HEK293T (cell line): ENCODE results near the gene USP10.

Source experiments
- CTCF ChIA-PET: fragments of 350-600 bp; formaldehyde crosslinking; extraction: SDS; loops from one replicate; lab custom pipeline; 2021; ENCODE audit warnings: antibody characterized with exemption, inconsistent platforms; lab: Yijun Ruan, JAX
- POLR2A ChIA-PET: fragments of 350-600 bp; formaldehyde crosslinking; extraction: SDS; loops from one replicate; lab custom pipeline; 2020; ENCODE audit warnings: antibody characterized with exemption, inconsistent platforms; lab: Yijun Ruan, JAX
- DNase-seq: peaks from one replicate; pipeline ENCODE4 v3.0.0; 2012; ENCODE audit warnings: mixed read lengths; ENCODE audit errors: extremely low spot score
- ARNT ChIP-seq: fragments of 450-650 bp; IDR thresholded peaks from 2 replicates; pipeline ENCODE4 v1.6.1; 2017; ENCODE audit warnings: mild to moderate bottlenecking
- BHLHE40 ChIP-seq: fragments of 450-650 bp; IDR thresholded peaks from 2 replicates; pipeline ENCODE4 v1.6.1; 2016; ENCODE audit warnings: mild to moderate bottlenecking, moderate library complexity, borderline replicate concordance
- CTBP1 ChIP-seq: fragments of 450-650 bp; IDR thresholded peaks from 2 replicates; pipeline ENCODE4 v1.6.1; 2016; ENCODE audit warnings: borderline replicate concordance
- ELF4 ChIP-seq: fragments of 450-650 bp; IDR thresholded peaks from 2 replicates; pipeline ENCODE4 v1.6.1; 2017; ENCODE audit warnings: antibody characterized with exemption
- FOXA1 ChIP-seq: fragments of 450-650 bp; IDR thresholded peaks from 2 replicates; pipeline ENCODE4 v1.6.1; 2016; ENCODE audit warnings: mild to moderate bottlenecking
- FOXK2 ChIP-seq: fragments of 450-650 bp; IDR thresholded peaks from 2 replicates; pipeline ENCODE4 v1.6.1; 2016; ENCODE audit warnings: mild to moderate bottlenecking
- FOXM1 ChIP-seq: fragments of 450-650 bp; IDR thresholded peaks from 2 replicates; pipeline ENCODE4 v1.6.1; 2017; ENCODE audit warnings: mild to moderate bottlenecking, borderline replicate concordance
- HDGF ChIP-seq: fragments of 450-650 bp; IDR thresholded peaks from 2 replicates; pipeline ENCODE4 v1.6.1; 2017; ENCODE audit warnings: antibody characterized with exemption, borderline replicate concordance
- L3MBTL2 ChIP-seq: fragments of 450-650 bp; conservative IDR thresholded peaks from 2 replicates; pipeline ENCODE4 v1.6.1; 2016; ENCODE audit warnings: mild to moderate bottlenecking
- LEF1 ChIP-seq: fragments of 450-650 bp; IDR thresholded peaks from 2 replicates; pipeline ENCODE4 v1.6.1; 2017; ENCODE audit warnings: mild to moderate bottlenecking, borderline replicate concordance
- NFRKB ChIP-seq: fragments of 450-650 bp; IDR thresholded peaks from 2 replicates; pipeline ENCODE4 v1.6.1; 2016; ENCODE audit warnings: mild to moderate bottlenecking, moderate library complexity
- SP1 ChIP-seq: fragments of 450-650 bp; IDR thresholded peaks from 2 replicates; pipeline ENCODE4 v1.6.1; 2017
- SUZ12 ChIP-seq: fragments of 450-650 bp; IDR thresholded peaks from 2 replicates; pipeline ENCODE4 v1.6.1; 2016; ENCODE audit warnings: mild to moderate bottlenecking
- TARDBP ChIP-seq: fragments of 450-650 bp; IDR thresholded peaks from 2 replicates; pipeline ENCODE4 v1.6.1; 2016
- ZNF384 ChIP-seq: fragments of 450-650 bp; IDR thresholded peaks from 2 replicates; pipeline ENCODE4 v1.6.1; 2016
- TF ChIP-seq, protein P1 (sequence below): fragments of 450-650 bp; IDR thresholded peaks from 2 replicates; pipeline ENCODE4 v1.6.1; 2016

USP10 gene

DNA sequence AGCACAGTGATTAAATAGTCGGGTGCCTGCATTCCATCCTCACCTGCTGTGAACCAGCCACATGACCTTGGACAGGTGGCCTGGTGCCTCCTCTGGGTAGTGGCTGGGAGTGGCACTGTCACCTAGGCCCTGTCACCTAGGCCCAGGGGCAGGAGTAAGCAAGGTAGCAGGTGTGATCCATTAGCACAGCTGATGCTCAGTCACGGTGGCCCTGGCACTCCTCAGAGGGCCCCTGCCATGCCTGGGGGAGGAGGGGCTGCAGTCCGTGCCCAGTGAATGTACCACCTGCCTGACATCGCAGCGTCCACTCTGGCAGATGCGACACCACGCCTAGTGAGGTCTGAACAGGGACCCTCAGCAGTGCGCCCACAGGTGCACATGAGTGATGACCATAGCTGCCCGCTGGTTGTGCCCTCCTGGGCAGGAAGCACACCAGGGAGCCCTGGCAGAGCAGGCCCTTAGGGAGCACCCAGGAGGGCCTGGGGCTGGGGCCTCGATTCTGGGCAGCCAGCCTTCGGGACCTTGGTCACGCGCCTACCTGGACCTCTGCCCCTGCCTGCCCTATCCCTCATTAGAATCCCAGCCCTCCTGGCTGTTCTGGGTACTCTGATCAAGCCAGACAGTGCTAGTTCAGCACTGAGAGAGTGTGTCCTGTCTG is 86.9 kb downstream of the USP10 start:
- TF ChIP-seq SP1 (no peak), LEF1 (no peak), ELF4 (no peak), L3MBTL2 (no peak), FOXM1 (no peak), TARDBP (no peak), NFRKB (no peak), SUZ12 (no peak), CTBP1 (no peak), ZNF384 (no peak), FOXK2 (no peak), HDGF (no peak), FOXA1 (no peak)
- POLR2A ChIA-PET: no interaction called here
- CTCF ChIA-PET: no interaction called here
- DNase-seq: no peak

DNA sequence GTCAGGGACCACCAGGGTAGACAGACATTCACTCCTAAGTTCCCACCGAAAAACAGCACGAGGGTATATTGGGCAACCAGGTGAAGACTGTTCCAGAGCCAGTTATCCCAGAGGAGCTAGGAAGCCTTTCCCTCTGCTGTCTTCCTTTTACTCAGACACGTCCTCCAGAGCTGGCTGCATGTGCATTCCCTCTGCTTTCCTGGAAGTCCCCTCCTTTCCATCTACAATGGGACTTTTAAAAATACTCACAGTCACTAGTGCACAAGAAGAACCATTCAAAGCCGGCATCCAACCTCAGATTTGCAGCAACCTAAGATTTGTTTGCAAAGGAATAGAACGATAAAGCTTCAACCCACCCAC is 87.4 kb downstream of the USP10 start:
- ChIA-PET POLR2A (no interaction called here), CTCF (no interaction called here)
- TF ChIP-seq LEF1: no peak
- TF ChIP-seq CTBP1: no peak
- TF ChIP-seq, protein P1, sequence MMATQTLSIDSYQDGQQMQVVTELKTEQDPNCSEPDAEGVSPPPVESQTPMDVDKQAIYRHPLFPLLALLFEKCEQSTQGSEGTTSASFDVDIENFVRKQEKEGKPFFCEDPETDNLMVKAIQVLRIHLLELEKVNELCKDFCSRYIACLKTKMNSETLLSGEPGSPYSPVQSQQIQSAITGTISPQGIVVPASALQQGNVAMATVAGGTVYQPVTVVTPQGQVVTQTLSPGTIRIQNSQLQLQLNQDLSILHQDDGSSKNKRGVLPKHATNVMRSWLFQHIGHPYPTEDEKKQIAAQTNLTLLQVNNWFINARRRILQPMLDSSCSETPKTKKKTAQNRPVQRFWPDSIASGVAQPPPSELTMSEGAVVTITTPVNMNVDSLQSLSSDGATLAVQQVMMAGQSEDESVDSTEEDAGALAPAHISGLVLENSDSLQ: no peak
- no peak for TF ChIP-seq BHLHE40
- no peak for TF ChIP-seq L3MBTL2
- DNase-seq: no peak

- CTCF ChIA-PET: no interaction called here
- DNase-seq: no peak
- TF ChIP-seq FOXA1: no peak
- TF ChIP-seq HDGF: no peak
- no peak for TF ChIP-seq BHLHE40
- TF ChIP-seq ZNF384: no peak
- TF ChIP-seq CTBP1: no peak
- TF ChIP-seq FOXM1: no peak
- no peak for TF ChIP-seq TARDBP
- POLR2A ChIA-PET: no interaction called here
Measured at GRCh38 chr16:84788920-84789391, 89.2 kb downstream of the USP10 start.

DNA sequence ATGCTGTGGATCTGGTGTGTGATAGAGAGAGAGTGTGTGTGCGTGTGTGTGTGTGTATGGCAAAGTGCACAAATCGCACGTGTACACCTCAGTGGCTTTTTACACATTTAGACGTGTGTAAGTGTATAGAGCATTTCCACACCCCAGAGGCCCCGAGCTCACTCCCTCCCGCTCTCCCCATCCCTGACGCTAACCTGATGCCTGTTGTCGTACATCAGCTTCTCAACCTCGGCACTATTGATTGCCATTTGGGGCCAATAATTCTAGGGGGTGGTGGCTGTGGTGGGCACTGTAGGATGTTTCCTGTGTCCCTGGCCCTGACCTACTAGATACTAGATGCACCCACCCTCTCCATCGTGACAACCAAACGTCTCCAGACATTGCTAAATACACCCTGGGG is 89.6 kb downstream of the USP10 start:
- no peak for DNase-seq
- POLR2A ChIA-PET: no interaction called here
- CTCF ChIA-PET: no interaction called here
- TF ChIP-seq NFRKB (no peak), FOXM1 (no peak), HDGF (no peak), FOXA1 (no peak), ARNT (no peak), BHLHE40 (no peak), CTBP1 (no peak), L3MBTL2 (no peak), ZNF384 (no peak), FOXK2 (no peak), LEF1 (no peak), TARDBP (no peak), SP1 (no peak), ELF4 (no peak)
- TF ChIP-seq, protein P1: no peak

GRCh38 chr16:84790301-84790700 is 90.5 kb downstream of the USP10 start:
- CTCF ChIA-PET: no interaction called here

GRCh38 chr16:84791088-84791487 is 91.3 kb downstream of the USP10 start:
- TF ChIP-seq L3MBTL2 (no peak), LEF1 (no peak), NFRKB (no peak), SUZ12 (no peak), FOXK2 (no peak), FOXM1 (no peak)
- TF ChIP-seq, protein P1: no peak
- CTCF ChIA-PET: no interaction called here
- DNase-seq: no peak
- POLR2A ChIA-PET: no interaction called here

More at GRCh38 chr16:84790301-84790700, 90.5 kb downstream of the USP10 start:
- TF ChIP-seq SUZ12: no peak
- POLR2A ChIA-PET: no interaction called here
- DNase-seq: no peak

DNA sequence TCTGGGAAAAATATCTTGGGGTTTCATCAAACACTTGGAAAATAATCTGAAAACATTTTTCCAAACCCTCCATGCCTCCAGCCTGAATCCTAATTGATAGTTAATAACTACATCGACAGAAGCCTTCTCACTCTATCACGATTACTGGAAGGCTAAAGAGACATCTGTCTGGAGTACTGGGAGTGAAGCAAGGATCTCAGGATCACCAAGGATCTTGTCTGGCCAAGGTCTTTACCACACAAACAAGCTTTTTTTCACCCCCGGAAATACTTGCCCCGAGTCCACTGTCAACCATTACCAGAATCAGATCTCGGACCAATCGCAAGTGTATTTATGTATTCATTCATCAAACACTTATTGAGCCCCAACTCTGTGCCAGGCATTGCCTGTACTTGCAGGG is 91.7 kb downstream of the USP10 start:
- no peak for TF ChIP-seq SUZ12
- TF ChIP-seq ARNT: no peak
- TF ChIP-seq ZNF384: no peak
- TF ChIP-seq NFRKB: no peak
- TF ChIP-seq TARDBP: no peak
- TF ChIP-seq L3MBTL2: no peak
- TF ChIP-seq BHLHE40: no peak
- no peak for TF ChIP-seq FOXK2
- DNase-seq: no peak
- ChIA-PET POLR2A (no interaction called here), CTCF (no interaction called here)
